ENCODE measurements around the gene KCNAB1.
A peak's percentile ranks its signal among the peaks of the same experiment; 100 is the strongest.
"Not testable (repeated sequence)": the region's sequence is repeated elsewhere in the genome, so short reads cannot be mapped to it uniquely, and the experiment has no call there.

KCNAB1 gene

GRCh38 chr3:156539051-156539450 is 418.7 kb downstream of the KCNAB1 start:
- no peak for DNase-seq (ENCODE audit: low read depth)

DNA sequence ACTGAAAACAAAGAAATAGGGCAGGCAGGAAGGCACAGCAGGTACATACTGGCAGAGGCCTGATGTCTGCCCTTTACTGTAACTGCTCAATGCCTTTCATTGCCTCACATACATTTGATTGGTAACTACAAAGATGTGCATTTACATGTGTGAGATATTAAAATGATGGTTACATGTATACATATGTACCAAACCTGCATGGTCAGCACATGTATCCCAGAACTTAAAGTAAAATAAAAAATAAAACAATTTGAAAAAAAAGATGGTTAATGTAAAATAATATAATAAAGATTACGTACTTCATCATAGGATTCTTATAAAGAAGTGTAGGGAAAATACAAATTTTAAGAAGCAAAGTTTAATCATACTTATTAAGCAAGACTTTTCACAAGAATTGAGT is 419.4 kb downstream of the KCNAB1 start:
- no peak for DNase-seq (ENCODE audit: low read depth)

- no peak for DNase-seq (ENCODE audit: low read depth)
These were observed 422.0 kb downstream of the KCNAB1 start for GRCh38 chr3:156542101-156543042.

- no peak for DNase-seq (ENCODE audit: low read depth)
These were observed 422.7 kb downstream of the KCNAB1 start for GRCh38 chr3:156543043-156543555.

DNA sequence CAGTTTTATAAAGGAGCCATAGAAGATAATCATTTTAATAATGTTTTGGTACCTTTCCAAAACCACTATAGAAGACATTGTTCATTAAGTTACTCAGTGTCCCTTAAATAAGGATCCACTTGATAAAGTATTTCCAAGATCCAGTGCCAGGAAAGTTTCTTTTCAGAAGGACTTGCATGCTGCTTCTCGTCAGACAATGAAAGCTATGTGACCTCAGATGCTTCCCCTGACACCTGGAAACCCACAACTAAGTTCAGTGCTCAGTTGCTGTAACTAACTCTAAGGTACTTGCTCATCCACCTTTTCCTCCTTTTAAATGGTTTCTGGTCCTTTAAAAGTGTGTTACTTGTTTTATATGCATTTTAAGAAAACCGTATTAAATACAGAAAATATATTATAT is 427.3 kb downstream of the KCNAB1 start:
- DNase-seq (ENCODE audit: low read depth): peak; percentile 47

DNA sequence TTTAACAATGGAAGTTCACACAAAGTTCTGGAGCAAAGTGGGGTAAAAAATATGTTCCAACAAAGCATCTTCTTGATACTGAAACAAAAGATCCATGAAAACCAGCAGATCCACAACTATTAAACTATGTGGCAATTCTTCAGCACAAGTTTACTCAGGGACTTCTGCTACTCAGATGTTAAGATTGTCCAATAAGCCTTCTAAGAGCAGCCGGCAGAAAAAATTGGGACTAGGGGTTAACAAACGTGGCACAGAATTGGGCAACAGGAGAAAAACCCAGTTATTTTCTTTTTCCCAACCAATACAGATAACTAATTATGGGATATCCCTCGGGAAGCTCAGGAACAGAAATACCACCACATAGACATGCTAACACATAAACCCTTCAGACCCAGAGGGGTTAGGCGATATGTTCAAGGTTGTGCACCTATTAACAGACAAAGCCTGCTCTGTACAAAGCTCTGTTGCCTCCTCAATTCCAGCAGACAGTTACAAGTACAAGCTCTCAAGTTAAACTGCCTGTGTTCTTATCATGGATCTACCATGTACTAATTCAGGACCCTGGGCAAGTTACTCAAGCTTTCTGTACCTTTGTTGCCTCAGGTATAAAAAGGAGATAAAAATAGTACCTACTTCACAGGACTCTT is 427.8 kb downstream of the KCNAB1 start:
- DNase-seq (ENCODE audit: low read depth): no peak

DNA sequence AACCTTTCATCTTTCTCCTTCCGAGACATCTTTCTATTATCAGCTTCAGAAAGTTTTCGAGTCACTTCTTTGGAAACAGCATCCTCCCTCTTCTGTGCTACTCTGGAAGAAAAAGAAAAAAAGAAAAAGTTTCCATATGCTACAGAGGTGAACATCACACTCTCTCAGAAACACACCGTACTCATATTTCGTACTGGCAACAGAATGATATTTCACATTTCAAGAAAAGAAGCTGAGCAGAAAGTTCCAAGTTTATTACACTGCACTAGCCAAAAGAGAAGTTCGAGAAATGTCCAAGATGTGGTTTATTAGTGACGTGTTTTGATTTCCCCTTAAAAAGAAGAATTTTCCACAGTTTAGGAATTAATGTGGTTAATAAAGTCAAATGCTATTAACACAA is 428.5 kb downstream of the KCNAB1 start:
- DNase-seq (ENCODE audit: low read depth): no peak

DNA sequence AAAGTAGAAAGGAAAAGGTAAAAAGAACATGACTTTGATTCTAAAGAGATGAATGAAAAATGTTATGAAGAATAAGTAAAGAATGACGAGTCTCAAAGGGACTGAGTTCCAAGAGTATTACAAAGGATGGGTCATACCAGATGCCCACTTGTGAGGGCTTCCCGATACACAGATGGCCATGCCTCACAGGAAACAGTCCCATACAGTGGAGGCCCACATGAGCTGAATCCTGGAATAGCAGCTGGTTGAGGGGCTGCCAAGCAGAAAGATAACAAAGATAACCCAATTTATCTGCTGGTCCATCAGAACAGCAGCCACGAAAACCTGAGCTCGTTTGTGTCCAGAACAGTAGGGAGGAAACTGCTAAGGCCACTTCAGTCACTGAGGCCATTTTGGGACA is 430.9 kb downstream of the KCNAB1 start:
- no peak for DNase-seq (ENCODE audit: low read depth)

DNA sequence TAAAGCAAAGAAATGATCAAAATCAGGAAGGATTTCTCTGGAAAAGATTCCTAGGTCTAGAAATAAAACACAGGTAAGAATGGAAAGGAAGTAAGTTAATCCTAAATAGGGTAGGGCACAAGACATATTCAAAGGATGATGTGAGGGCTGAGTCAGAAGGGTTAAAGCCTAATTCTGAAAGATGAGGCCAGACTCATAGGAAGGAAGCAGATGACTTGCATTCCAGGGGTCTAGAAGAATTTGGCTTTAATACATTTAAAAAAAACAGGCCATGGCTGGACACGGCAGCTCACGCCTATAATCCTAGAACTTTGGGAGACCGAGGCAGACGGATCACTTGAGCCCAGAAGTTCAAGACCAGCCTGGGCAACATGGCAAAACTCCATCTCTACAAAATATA is 431.4 kb downstream of the KCNAB1 start:
- DNase-seq (ENCODE audit: low read depth): peak; percentile 59

DNA sequence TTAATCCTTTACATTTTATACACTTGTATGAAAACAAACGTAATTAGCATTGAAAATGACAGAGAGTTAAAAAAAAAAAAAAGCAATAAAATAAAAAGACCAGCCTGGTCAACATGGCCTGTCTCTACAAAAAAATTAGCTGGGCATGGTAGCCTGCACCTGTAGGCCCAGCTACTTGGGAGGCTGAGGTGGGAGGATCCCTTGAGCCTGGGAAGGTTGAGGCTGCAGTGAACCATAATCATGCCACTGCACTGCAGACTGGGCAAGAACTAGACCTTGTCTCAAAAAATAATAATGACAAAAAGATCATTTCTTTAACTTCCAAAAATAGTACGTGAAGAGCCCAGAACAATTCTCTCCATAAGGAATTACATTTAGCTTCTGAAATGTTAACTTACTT is 432.6 kb downstream of the KCNAB1 start:
- DNase-seq (ENCODE audit: low read depth): no peak

GRCh38 chr3:156553705-156554356 is 433.5 kb downstream of the KCNAB1 start:
- DNase-seq (ENCODE audit: low read depth): peak; percentile 66

GRCh38 chr3:156554515-156554841 is 434.1 kb downstream of the KCNAB1 start:
- DNase-seq (ENCODE audit: low read depth): no peak

DNA sequence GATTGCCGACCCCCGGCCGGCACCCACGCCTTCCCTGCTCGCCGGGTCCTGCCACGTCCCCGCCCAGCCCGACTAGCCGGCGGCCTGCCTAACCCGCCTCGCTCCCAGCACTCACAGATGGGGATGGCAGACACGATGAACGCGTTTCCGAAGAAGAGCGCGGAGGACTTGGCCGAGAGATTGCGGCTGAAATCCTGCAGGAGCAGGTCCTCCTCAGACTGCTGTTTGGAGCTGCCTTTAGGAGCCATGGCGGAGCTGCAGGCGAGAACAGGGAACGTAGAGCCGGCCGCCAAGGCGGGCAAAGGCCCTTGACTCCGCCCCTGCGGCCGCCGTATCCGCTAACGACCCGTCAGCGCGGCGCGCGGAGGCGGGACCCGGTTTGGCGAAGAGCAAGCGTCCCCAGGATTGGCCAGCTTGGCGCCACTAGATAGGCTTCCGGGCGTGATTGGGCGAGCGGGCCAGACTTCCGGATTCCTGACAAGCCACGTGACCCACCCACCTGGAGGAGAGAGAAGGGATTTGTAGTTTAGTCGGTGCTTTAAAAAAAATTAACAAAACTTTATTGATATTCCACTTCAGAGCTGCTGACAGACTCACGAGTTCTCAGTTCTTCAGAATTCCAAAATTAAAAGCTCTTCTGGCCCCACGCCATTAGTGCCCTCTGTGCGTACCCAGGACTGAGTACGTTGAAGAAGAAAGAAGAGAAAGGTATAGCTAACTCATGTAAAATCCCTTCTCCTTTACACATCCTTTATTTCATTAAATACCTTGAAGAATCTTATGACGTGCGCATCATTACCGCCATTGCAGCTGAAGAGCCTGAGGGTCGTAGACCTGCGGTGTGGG is 434.7 kb downstream of the KCNAB1 start, which contains the start of gene SSR3:
TSS of gene SSR3 (minus strand) at position 276 of the 846 bp plus-strand sequence. CDS start at position 248, 28 bp downstream.
- DNase-seq (ENCODE audit: low read depth): peak; percentile 100

- DNase-seq (ENCODE audit: low read depth): no peak
These were observed 438.0 kb downstream of the KCNAB1 start for GRCh38 chr3:156558389-156558788.

DNA sequence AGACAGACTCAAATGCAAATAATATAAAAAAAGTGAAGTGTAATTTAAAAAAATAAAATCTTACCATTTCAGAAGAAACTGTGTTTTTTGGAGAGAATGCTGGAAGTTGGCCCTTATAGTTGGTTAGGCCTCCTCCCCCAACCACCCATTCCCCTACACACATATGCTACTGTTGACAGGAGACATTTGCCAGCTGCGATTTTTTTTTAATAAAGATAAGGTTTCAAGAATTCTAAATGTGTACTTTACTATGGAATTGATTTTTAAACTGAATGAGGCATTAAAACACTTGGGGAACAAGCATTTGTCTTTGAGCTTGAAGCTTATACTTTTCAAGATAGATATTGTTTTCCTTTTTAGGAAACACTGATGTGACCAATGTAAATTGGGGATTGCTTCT is 438.9 kb downstream of the KCNAB1 start:
- no peak for DNase-seq (ENCODE audit: low read depth)

- no peak for DNase-seq (ENCODE audit: low read depth)
These were observed 441.2 kb downstream of the KCNAB1 start for GRCh38 chr3:156561533-156561932.

DNA sequence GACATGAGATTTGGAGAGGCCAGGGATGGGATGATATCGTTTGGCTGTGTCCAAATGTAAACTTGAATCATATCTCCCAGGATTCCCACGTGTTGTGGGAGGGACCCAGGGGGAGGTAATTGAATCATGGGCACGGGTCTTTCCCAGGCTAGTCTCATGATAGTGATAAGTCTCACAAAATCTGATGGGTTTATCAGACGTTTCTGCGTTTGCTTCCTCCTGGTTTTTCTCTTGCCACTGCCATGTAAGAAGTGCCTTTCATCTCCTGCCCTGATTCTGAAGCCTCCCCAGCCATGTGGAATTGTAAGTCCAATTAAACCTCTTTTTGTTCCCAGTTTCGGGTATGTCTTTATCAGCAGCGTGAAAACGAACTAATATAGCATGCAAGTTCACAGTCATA is 442.1 kb downstream of the KCNAB1 start:
- not testable (repeated sequence) for DNase-seq (ENCODE audit: low read depth)

- DNase-seq (ENCODE audit: low read depth): peak; percentile 17
These were observed 443.7 kb downstream of the KCNAB1 start for GRCh38 chr3:156563900-156564682.

DNA sequence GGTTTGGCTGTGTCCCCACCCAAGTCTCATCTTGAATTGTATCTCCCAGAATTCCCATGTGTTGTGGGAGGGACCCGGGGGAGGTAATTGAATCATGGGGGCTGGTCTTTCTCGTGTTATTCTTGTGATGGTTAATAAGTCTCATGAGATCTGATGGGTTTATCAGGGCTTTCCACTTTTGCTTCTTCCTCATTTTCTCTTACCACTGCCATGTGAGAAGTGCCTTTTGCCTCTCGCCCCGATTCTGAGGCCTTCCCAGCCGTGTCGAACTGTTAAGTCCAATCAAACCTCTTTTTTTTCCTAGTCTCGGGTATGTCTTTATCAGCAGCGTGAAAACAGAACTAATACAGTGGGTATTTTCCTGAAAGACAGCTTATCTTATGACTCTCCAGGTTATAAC is 448.6 kb downstream of the KCNAB1 start:
- not testable (repeated sequence) for DNase-seq (ENCODE audit: low read depth)

DNA sequence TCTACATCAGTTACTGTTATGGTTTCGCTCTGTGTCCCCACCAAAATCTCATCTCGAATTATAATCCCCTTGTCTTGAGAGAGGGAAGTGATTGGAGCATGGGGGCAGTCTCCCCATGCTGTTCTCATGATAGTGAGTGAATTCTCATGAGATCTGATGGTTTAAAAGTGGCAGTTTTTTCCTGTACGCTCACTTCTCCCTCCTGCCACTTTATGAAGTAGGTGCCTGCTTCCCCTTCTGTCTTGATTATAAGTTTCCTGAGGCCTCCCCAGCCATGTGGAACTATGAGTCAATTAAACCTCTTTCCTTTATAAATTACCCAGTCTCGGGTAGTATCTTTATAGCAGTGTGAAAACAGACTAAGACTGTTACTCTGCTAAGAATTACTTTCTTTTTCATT is 449.5 kb downstream of the KCNAB1 start:
- not testable (repeated sequence) for DNase-seq (ENCODE audit: low read depth)

DNA sequence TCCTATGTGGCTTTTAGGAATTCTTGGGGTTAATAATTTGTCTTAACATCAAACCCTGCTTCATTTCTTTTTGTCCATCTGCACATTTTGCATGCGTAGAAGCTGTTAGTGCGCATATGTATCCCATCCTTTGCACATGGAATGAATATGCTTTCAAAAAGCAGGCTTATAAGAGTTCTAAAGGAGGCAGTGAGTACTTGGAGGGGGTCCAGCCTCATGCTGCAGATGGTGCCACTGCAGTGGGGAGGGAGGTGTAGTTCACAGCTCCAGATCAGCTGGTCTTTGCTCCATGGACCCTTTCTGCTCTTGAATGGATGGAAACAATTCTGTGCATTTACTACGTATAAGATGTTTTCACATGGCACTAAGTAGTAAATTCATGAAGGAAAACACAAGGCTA is 455.3 kb downstream of the KCNAB1 start:
- DNase-seq (ENCODE audit: low read depth): no peak

Data from amniotic epithelial cell (primary cell).